ENCODE results near the gene CTAG1A. TPM values are rescaled to one million over a fixed set of nuclear protein-coding genes. Genes with fewer than 3 reads are reported as not detected.
"Not testable (repeated sequence)": the region's sequence is repeated elsewhere in the genome, so short reads cannot be mapped to it uniquely, and the experiment has no call there.

The CTAG1A gene
- total RNA-seq, 1 experiment from 2014 or later: not detected

GRCh38 chrX:154560326-154560725 lies 24.6 kb upstream of the CTAG1A start:
- not testable (repeated sequence) for H2BK12ac ChIP-seq (ENCODE audit: insufficient read length, low read depth, low read length)

GRCh38 chrX:154562295-154562694 lies 22.6 kb upstream of the CTAG1A start:
- H3K14ac ChIP-seq (ENCODE audit: insufficient read depth, low read length); H3K79me1 ChIP-seq (ENCODE audit: insufficient read depth, low read depth, low read length, poor library complexity, severe bottlenecking); H2BK5ac ChIP-seq (ENCODE audit: insufficient read length, low read length); H2BK15ac ChIP-seq (ENCODE audit: low read depth, low read length); H3K4me2 ChIP-seq (ENCODE audit: insufficient read depth, insufficient read length, low read length); H2AFZ ChIP-seq (ENCODE audit: low read length); DNase-seq; H3K27ac Mint-ChIP-seq; H3K4me1 Mint-ChIP-seq; H3K4me1 ChIP-seq (ENCODE audit: insufficient read depth, low read length); H3K9me3 Mint-ChIP-seq; H3K56ac ChIP-seq (ENCODE audit: insufficient read length, low read depth, low read length); H3K27ac ChIP-seq (ENCODE audit: insufficient read length, low read depth, low read length); H3K79me2 ChIP-seq (ENCODE audit: insufficient read depth, low read length); H4K5ac ChIP-seq (ENCODE audit: insufficient read length, low read depth, low read length); H3K18ac ChIP-seq (ENCODE audit: insufficient read length, low read depth, low read length); H4K20me1 ChIP-seq (ENCODE audit: control insufficient read depth, insufficient read depth, insufficient read length); H2AK5ac ChIP-seq (ENCODE audit: insufficient read length, low read length); H3T11ph ChIP-seq (ENCODE audit: low read length); H2BK12ac ChIP-seq (ENCODE audit: insufficient read length, low read depth, low read length); H3K4me3 Mint-ChIP-seq; H4K91ac ChIP-seq (ENCODE audit: insufficient read length, low read depth, low read length); H3K23me2 ChIP-seq (ENCODE audit: insufficient read length, low read depth, low read length, poor library complexity, severe bottlenecking); H4K8ac ChIP-seq (replicated peaks; ENCODE audit: insufficient read length, low read depth, low read length); H2BK120ac ChIP-seq (ENCODE audit: low read depth, low read length, poor library complexity, severe bottlenecking); H3K9ac ChIP-seq (ENCODE audit: extremely low read depth, insufficient read length, low read length); H3K36me3 Mint-ChIP-seq (ENCODE audit: insufficient read depth in 1 of 3, low read depth in 3 of 3); H3K23ac ChIP-seq (ENCODE audit: insufficient read length, low read depth, low read length); H3K27me3 Mint-ChIP-seq (ENCODE audit: low read depth); H3K27me3 ChIP-seq (ENCODE audit: insufficient read depth, low read length); H3K9me3 ChIP-seq (ENCODE audit: control insufficient read depth, low read depth, low read length); H3K4ac ChIP-seq (ENCODE audit: low read depth, low read length); H2BK20ac ChIP-seq (ENCODE audit: low read depth, low read length, poor library complexity, severe bottlenecking): not testable (repeated sequence)
- no CpG with 5 or more reads among the region's 10 CpGs for WGBS (ENCODE audit: extremely low coverage, insufficient read length, low lambda C conversion rate)

More at GRCh38 chrX:154560326-154560725, 24.6 kb upstream of the CTAG1A start:
- not testable (repeated sequence) for H3K79me2 ChIP-seq (ENCODE audit: insufficient read depth, low read length); H3K27ac ChIP-seq (ENCODE audit: insufficient read length, low read depth, low read length); H3K27me3 Mint-ChIP-seq (ENCODE audit: low read depth); H4K91ac ChIP-seq (ENCODE audit: insufficient read length, low read depth, low read length); H3K4me1 Mint-ChIP-seq; H3K27me3 ChIP-seq (ENCODE audit: insufficient read depth, low read length); H3T11ph ChIP-seq (ENCODE audit: low read length); H3K18ac ChIP-seq (ENCODE audit: insufficient read length, low read depth, low read length); H3K9me3 ChIP-seq (ENCODE audit: control insufficient read depth, low read depth, low read length); H2BK20ac ChIP-seq (ENCODE audit: low read depth, low read length, poor library complexity, severe bottlenecking); H2AK5ac ChIP-seq (ENCODE audit: insufficient read length, low read length); H2BK15ac ChIP-seq (ENCODE audit: low read depth, low read length); H3K56ac ChIP-seq (ENCODE audit: insufficient read length, low read depth, low read length); H3K79me1 ChIP-seq (ENCODE audit: insufficient read depth, low read depth, low read length, poor library complexity, severe bottlenecking); H3K4me2 ChIP-seq (ENCODE audit: insufficient read depth, insufficient read length, low read length); H3K23ac ChIP-seq (ENCODE audit: insufficient read length, low read depth, low read length); H2BK120ac ChIP-seq (ENCODE audit: low read depth, low read length, poor library complexity, severe bottlenecking); H4K5ac ChIP-seq (ENCODE audit: insufficient read length, low read depth, low read length); H4K8ac ChIP-seq (replicated peaks; ENCODE audit: insufficient read length, low read depth, low read length); H4K20me1 ChIP-seq (ENCODE audit: control insufficient read depth, insufficient read depth, insufficient read length); H3K4me1 ChIP-seq (ENCODE audit: insufficient read depth, low read length); H3K14ac ChIP-seq (ENCODE audit: insufficient read depth, low read length); H3K9me3 Mint-ChIP-seq; H2BK5ac ChIP-seq (ENCODE audit: insufficient read length, low read length); H3K4me3 Mint-ChIP-seq; H2AFZ ChIP-seq (ENCODE audit: low read length); H3K9ac ChIP-seq (ENCODE audit: extremely low read depth, insufficient read length, low read length); H3K23me2 ChIP-seq (ENCODE audit: insufficient read length, low read depth, low read length, poor library complexity, severe bottlenecking); H3K36me3 Mint-ChIP-seq (ENCODE audit: insufficient read depth in 1 of 3, low read depth in 3 of 3); H3K27ac Mint-ChIP-seq; H3K4ac ChIP-seq (ENCODE audit: low read depth, low read length); DNase-seq
- WGBS (ENCODE audit: extremely low coverage, insufficient read length, low lambda C conversion rate): no CpG with 5 or more reads among the region's 31 CpGs
